Mucosa of gallbladder (tissue), 1 donor: Measurements from ENCODE around the gene CDH18. TPM values are rescaled to one million over a fixed set of nuclear protein-coding genes. Genes with fewer than 3 reads are reported as not detected.

ENCODE experiments used
- DNase-seq: peaks from one replicate; pipeline ENCODE4 v3.0.0-alpha.2; 2020; ENCODE audit warnings: low spot score
- total RNA-seq: library from RNA; stranded (reverse); gene quantifications from one replicate; pipeline ENCODE4 v1.2.1, GENCODE V29; 2021
- donor health status: DM: no; HTN: no; CAD: no.

The CDH18 gene
- total RNA-seq, 1 donor from 2014 or later: 0.32 TPM

DNA sequence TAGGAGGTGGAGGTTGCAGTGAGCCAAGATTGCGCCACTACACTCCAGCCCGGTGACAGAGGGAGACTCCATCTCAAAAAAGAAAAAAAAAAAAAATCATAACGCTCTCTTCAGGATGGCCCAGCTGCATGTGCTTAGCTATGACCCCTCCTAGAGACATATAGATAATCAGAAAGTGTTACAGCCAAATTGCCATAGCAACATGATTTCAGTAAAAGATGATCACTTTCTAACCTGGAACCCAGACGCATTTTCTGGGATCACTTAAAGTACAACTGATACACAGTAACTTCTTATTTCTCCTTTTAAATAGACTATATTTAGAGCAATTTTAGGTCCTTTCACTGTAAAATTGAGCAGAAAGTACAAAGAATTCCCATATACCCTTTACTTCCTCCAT lies 372.9 kb downstream of the CDH18 start:
- DNase-seq: no peak

GRCh38 chr5:19608444-19609002 lies 379.5 kb downstream of the CDH18 start:
- DNase-seq: no peak

DNA sequence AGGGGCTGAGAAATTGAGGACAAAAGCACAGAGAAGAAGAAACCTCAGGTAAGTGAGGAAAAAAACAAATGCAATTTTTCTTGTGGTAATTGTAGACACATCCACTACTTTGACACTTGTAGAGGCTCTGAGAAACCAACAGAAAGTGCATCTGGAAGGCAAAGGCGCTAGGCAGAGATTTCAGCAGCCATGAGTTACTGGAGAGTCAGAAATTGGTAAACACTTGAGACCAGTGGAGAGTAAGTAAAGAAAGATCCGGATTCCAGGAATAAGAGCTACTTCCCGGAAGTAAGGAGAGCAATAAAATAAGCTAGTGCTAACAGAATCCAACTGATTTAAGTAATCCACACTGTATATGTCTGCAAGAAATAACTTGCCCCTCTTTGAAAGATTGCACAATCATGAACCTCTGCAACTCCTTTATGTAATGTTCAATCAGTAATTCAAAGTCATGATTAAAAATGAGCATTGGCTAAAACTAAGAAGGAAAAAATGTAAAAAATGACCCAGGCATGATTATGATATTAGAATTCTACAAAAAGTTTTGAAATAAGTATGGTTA lies 382.1 kb downstream of the CDH18 start:
- no peak for DNase-seq

DNA sequence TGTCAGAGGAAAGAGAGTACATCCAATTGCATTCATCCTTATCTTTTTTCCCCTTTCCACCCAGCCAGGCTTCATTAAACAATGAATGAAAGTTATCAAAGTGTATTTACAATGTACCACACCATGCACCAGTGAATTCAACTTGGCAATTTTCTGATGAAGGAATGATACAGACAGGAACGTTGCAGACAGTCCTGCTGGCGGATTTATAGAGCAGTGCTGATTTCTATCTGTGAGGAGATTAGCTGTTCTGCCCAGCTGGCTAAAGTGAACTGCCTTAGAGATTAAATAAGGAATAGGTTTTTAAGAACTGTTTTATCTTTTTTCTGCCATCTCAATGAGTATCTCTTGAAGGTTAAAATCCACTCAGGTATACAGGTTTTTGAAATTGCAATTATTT lies 403.9 kb downstream of the CDH18 start:
- no peak for DNase-seq

DNA sequence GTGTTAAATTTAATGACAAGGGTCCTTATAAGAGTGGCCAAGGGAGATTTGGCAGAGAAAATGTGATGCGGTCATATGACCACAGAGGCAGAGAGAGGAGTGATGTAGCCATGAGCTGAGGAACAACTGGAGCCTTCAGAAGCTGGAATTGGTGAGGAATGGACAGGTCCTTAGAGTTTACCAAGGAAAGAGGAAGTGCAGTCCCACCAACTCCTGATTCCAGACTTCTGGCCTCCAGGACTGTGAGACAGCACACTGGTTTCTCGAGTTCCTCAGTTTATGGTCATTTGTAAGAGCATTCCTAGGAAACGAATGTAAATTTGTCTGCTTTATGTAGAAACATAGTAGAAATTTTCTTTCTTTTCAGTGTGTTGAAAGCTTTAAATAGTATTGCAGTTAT lies 410.1 kb downstream of the CDH18 start:
- DNase-seq: no peak

- DNase-seq: no peak
Observed at GRCh38 chr5:19568004-19568403, 420.0 kb downstream of the CDH18 start.

GRCh38 chr5:19565466-19565865 lies 422.5 kb downstream of the CDH18 start:
- no peak for DNase-seq

DNA sequence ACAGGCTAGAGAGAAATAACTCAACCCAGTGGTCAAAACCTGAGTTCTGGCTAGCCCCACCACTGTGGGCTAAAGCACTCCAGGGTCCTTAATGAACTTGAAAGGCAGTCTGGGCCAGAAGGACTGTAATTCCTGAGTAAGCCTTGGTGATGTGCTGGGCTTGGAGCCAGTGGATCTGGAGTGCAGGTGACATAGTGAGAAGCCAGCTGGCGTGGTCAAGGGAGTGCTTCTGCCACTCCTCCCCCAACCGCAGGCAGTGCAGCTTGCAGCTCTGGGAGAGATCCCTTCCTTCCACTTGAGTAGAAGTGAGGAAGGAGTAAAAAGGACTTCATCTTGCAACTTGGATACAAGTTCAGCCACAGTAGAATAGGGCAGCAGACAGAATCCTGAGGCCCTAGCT lies 424.0 kb downstream of the CDH18 start:
- no peak for DNase-seq

DNA sequence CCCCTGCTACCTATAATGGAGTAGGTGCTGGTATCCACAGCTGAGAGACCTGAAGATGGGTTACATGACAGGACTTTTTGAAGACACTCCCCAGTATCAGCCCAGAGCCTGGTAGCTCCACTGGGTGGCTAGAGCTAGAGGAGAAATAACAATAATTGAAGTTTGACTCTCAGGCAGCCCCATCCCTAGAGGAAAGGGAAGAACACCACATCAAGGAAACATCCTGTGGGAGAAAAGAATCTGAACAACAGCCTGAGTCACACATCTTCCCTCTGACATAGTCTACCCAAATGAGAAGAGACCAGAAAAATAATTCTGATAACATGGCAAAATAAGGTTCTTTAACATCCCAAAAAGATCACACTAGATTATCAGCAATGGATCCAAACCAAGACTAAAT lies 432.1 kb downstream of the CDH18 start:
- no peak for DNase-seq

DNA sequence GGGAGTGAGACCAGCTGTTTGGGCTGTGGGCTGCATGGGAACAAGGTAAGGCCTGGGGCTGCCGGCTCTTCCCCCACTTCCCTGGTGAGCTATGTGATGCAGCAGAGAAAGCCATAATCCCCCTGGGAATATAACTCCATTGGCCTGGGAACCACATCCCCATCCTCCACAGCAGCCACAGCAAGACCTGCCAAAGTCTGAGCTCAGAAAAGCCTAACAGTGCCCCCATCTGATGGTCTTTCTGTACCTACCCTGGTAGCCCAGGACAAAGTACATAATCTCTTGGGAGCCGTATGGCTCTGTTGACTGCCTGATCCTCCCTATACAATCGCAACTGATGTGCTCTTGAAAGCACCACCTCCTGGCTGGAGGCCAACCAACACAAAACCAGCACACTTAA lies 432.6 kb downstream of the CDH18 start:
- no peak for DNase-seq

GRCh38 chr5:19554524-19554923 lies 433.5 kb downstream of the CDH18 start:
- DNase-seq: no peak

- no peak for DNase-seq
Observed at GRCh38 chr5:19547640-19548039, 440.4 kb downstream of the CDH18 start.

DNA sequence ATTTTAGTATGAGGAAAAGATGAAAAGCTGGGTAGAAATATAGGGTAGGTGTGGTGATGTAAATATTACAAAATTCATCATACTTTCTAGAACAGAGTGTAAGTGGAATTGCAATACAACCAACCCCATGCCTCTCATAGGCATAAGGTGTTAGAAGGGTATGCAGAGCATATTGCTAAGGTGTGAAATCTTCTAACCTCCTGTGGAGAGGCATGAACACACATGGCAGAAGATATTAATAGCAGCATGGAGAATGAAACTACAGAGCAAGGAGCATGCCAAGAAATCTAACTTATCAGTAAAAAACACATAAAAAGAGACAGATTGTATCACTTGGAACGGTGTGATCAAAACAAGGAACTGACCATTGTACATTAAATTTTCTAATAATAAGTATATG lies 441.5 kb downstream of the CDH18 start:
- no peak for DNase-seq

GRCh38 chr5:19538607-19539006 lies 449.4 kb downstream of the CDH18 start:
- DNase-seq: no peak

DNA sequence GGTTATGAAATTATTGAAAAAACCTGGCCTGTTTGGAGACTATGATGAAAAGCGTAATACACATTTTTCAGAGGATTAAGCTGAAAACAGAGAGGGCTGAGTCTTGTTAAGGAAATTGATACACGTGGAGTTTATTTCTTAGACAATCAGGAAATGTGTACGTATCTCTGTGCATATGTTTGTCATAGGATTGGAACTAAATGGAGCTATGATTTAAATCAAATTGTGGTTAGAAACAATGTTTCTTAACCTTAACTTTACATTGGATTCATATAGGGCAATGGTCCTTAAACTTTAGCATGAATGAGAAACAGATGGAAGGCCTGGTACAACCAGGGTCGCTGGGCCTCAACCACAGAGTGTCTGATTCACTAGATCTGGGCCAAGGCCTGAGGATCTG lies 451.6 kb downstream of the CDH18 start:
- DNase-seq: no peak

DNA sequence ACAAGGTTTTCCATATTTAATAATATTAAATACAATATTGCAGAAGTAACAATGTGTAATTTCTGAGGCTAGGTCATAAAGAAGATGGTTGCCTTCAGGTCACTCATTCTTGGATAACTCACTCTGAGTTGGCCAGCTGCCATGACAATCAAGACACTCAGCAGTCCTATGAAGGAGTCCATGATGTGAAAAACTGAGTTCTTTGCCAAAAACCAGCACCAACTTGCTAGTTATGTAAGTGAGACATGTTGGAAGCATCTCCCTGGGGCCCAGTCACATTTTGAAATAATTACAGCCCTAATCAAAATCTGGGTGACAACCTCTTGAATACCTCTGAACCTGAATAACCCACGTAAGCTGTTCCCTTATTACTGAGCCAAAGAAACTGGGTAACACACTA lies 453.2 kb downstream of the CDH18 start:
- no peak for DNase-seq

DNA sequence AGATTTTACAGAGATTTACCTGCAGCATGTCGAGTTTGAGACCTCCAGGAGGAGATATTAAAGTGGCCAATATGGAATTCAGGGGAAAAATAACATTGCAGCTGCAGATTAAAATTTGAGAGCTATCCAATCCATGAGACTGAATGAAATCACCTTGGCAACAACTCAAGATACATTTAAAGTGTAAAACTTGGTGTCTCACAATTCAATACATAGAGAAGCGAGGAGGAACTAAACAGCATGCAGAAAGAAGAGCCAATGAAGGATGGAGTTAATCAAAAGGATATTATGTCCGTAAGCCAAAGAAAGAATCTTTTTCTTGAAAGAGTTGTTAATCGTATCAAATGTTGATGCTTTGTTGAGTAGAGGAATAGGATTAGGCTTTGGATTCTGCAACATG lies 455.1 kb downstream of the CDH18 start:
- DNase-seq: no peak

- no peak for DNase-seq
Observed at GRCh38 chr5:19531374-19531952, 456.5 kb downstream of the CDH18 start.

- no peak for DNase-seq
Observed at GRCh38 chr5:19519448-19519847, 468.6 kb downstream of the CDH18 start.

DNA sequence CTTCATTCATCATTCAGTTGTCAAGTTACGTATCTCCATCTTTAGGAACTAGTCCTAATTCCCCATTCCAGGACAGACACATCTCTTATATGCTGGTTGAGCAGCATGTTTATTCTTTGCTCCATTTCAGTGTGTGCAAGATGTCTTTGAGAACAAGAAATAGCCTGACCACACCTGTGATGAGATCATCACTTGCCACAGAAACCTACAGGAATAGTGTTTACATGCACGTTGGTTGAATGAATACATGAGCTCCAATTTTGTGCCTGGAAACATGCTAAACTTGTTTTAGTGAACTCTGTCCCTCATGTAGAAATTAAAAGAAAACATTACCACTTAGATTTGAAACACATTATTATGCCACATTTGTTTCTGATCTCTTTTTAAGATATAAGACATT lies 489.1 kb downstream of the CDH18 start:
- DNase-seq: no peak

DNA sequence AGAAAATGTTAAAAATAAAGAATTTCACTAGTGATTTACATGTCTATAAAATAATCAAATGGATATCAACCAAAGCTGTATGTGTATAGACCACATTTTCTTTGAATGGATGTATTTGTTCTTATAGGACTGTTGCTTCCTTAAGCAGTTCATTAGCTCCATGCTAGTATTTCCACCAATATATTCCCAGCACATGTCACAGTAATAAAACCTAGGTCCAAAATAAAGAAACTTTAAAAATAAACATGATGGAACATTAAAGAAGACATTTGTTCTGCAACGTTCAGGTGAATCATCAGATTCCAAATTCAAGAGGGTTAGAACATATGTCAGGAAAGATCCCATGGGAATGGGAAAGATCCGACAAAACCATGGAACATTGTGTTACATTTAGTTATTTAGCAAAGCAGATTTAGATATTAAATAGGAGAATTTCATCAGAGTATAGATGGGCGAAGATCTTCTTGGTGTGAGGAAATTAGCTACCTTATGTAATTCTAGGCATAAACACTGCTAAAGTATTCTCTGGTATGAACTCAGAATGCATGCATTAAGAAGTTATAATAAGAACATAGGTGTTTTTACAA lies 490.7 kb downstream of the CDH18 start:
- DNase-seq: no peak

GRCh38 chr5:19496056-19496455 lies 491.9 kb downstream of the CDH18 start:
- DNase-seq: no peak

GRCh38 chr5:19492861-19493260 lies 495.1 kb downstream of the CDH18 start:
- DNase-seq: no peak

GRCh38 chr5:19488786-19489185 lies 499.2 kb downstream of the CDH18 start:
- DNase-seq: no peak
